HG03060 (cell line): ENCODE measurements around the gene MARCHF3.

ENCODE experiments used
- ATAC-seq: cut with Tn5 transposase; IDR thresholded peaks from one replicate; pipeline ENCODE4 v1.9.1; 2021; ENCODE audit warnings: low read depth, moderate number of reproducible peaks; ENCODE audit not compliant: unreplicated experiment

The MARCHF3 gene

DNA sequence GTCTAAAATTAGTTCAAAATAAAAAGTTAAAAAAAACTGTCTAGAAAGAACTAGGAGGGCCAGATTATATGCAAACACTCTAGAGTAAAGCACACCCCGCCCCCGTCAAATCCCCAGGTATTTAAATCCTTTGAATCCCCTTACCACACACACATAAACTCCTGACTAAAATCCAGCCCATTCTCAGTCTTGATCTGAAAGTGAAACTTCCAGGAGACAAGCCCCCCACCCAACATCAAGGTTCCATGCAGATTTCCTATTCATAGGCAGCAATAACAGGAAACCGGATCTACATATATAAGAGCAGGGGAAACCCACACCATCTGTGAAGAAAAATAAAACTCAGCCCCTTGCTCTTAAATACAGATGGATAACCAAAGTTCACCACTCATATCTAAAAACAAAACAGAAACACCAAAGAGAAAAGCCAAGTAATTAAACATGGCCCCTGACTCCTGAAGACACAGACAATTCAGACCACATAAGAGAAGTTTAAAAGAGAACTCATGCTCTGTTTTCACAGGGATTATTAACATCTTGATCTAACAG, 42.3 kb downstream of the MARCHF3 start:
- peak; percentile 81 for ATAC-seq

DNA sequence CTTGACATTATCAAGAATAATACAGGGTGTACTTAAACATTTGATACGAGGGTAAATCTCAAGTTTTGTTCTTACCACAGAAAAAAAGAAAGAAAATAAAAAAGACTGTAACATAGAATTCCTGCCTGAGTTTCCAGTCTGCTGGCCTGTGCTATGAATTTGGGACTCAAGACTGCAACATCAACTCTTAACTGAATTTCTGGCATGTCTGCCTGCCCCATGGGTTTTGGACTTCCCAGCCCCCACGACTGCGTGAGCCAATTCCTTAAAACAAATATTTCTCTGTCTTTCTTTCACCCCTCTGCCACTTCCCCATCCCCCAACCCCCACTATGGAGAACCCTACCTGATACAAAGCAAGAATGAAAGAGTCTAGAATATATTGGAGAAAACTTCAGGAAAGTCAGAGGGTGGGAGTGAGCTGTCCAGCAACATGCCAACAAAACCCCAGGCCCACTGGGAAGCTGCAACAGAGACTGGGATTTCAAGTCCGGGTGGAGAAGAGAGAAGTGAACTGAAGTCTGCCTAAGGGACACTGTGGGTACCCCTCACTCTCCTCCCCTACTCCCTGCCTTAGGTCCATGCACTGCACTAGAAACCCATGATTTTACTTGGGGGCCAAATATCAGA, 43.0 kb downstream of the MARCHF3 start:
- ATAC-seq = no peak

DNA sequence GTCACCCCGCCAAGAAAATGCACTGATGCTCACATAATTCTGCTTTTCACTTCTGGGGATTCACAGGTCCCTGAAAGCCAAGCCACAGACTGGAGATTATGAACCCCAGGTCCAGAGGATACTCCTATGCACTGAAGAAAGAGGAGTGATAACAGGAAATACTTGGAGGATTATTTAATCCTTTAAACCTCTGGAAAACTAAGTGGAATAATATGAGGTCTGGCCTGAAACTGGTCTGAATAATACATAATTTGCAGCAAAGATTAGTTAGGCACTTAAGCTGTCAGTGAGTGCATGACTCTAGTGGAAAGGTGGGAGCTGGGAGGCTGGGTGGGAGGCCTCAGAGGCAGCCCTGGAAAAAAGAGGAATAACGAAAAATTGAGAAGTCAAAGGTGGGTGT, 45.7 kb downstream of the MARCHF3 start:
- no peak for ATAC-seq

DNA sequence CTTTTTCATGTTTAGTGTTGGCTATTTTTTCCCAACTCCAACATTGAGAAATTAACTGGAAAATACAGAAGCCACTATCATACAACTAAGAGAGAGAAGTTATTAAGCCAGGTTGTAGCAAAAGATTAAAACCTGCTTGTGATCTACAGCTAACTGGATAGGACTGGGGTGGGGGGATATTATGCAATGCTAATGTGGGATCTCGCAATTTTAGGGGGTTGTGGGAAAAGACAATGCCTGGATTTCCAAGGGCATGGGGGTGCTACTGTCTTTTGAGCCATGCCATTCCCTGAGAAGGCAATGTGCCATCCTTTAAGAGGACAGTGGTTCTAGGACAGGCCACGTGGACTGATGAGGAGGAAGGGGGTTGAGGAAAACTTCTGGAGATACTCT, 46.5 kb downstream of the MARCHF3 start:
- no peak for ATAC-seq

DNA sequence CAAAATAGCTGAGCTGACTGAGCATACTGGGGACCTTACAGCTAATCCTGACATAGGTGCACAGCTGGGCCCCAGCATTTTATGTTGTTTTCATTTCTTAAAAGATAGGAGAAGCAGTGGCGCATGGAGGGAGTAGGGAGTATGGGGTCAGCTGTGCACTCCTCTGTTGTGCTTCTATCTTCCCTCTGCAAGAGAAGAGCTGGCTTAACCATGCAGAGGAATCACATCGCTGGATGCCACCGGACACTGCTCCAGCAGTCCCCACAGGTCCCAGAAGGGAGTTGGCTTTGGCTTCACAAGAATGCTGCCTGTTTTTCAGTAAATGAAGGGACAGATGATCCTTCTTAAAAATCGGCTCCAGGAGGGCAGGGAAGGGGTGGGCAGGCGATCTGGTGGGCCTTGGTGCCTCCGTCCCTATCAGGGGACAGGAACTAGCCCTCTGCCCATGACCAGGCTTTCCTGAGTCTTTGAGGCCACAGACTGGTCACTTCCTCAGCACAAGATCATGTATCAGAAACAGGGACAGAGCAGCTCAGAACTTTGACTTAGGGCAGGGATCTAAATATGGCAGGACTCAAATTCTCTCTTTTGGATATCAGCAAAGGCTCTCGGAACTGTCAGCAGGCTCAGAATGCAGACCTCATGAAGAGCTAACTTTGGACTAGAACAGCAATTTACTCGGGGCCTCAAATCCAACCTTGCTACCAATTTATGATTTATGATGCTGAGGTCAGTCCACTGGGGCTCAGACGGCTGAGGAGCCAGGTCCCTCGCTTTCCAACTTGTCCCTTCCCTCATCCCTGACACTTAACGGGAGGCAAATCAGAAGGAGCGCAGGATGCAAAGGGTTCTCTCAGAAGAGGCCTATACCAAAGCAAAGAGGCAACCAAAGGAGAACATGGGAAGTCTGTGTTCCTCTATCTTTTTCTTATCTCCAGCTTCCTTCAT, 47.2 kb downstream of the MARCHF3 start:
- ATAC-seq = no peak

DNA sequence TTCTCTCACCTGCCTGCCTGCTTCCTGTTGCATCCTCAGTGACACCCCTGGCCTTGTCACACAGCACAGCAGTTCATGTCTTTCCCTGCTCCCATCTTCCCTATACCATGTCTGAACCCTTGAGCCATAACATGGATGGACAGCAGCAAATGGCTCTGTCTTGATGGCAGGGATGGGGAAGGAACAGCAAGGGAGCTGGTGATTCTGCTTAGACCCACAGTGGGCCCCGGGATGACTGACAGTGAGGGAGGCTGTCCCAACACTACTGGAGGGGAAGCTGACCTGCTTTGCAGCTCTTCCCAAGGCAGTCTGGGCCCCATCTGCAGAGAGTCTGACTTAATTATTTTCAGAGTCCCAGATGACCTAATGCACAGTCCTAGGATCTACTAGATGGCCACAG, 48.2 kb downstream of the MARCHF3 start:
- ATAC-seq = no peak

DNA sequence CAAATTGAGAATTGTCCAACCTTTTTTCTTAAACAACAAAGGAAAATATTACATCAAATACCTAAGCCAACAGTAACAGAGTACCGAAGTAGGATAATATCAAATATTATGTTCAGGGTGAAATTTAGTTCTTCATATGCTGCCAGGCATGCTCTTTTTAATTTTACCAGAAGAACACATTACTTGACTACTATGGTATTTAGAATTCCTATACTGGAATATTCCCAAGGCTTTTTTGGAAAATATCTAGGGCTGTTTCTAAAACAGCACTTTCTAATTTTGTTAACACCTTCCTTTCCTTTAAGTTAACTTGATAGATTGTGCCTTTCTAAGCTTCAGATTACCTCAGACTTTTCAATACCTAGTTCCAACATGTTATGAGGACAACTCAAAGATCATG, 48.7 kb downstream of the MARCHF3 start:
- no peak for ATAC-seq

DNA sequence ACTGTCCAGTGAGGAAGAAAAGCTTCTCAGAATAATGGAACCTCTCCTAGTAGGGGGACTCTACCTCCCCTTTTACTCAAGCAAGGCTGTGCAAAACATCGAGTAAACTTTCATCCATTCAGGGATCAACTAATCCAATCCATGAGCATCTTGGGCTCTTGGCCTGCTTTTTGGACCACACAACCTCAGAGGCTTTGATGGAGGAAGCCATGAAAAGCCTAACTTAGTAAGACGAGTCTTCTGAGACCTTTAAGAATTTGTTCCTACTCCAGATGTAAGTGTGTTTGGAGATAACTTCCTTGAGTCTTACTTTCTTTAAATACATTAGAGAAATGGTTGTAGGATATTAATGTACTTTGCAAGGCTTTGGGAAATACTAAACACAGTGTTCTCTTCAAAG, 49.1 kb downstream of the MARCHF3 start:
- no peak for ATAC-seq

DNA sequence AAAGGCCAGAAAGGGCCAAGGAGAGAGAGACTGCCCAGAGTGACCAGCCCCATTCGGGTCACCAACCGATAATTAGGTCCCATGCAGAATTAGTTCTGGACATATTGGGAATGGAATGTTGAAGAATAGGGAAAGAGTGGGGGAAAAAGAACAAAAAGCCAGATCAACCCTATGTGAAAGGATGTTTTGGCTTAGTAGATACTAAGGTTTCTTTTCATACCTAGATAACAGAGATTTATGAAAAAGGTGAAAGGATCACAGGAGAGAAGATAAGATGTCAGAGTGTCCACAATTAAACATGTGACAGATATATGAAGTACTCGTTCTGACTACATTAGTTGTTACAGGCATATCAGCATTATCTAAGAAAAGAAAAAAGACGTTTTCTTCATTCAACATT, 52.1 kb downstream of the MARCHF3 start:
- ATAC-seq = no peak

DNA sequence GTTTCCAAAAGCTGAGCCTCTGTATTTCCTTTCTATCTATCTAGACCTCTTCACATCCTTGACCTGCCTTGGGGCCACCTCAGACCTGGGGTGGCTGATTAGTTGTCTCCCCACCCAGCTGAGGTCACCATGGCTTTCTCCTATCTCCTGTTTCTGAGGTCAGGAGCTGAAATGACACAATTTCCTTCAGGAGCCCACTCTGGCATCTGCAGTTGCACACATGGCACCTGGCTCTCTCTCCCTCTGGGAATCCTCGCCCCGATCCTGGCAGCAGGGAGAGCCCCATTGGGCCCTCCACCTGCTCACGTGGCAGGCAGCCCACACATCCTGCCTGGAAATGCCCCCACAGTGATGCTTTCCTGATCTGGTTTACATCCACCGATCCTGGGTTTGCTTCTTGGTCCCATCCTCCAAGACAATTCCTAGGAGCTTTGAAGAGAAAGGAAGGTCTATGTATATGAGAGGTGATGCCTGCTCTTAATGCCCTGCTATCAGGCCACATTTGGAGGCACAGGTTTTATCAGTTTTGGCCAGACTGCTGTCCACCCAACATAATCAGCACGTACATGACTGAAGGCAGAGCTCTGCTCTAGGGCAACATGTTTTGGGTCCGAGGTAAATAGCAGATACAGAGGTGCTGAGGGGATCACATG, 53.7 kb downstream of the MARCHF3 start:
- ATAC-seq = no peak

DNA sequence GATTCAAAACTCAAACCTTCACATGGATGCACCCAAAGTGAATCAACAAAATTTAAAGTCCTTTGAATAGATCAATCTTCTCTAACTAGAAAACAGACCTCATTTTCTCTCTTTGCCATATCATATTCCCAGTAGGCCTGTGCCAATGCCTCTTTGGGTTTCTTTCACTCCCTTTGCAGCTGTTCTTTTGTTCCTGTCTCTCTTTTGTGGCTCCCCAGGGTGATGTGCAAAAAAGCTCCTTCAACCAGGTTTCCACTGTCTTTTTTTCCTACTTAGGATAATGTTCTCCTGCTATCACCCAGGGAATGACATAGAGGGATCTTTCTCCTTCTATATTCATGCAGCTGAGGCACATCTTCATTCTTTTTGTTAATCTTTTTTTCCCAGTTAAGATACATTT, 54.6 kb downstream of the MARCHF3 start:
- no peak for ATAC-seq

DNA sequence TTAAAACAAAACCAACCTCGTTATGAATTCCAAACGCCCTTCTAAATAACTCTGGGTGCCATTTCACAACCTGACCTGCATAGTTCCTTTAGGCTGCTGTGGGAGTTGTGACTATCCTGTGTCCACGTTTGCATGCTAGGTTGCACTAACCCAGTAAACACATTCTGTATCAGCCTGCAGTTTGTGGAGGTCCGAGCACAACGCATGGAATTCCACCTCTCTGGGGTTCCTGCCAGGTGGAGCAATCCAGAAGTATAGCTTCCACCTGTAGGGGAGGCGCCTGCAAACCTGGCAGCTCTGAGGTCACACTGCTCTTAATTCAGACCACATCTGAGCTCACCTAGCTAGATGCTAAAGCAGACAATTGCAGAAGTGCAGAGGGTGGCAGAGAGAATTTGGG, 57.2 kb downstream of the MARCHF3 start:
- ATAC-seq = no peak

DNA sequence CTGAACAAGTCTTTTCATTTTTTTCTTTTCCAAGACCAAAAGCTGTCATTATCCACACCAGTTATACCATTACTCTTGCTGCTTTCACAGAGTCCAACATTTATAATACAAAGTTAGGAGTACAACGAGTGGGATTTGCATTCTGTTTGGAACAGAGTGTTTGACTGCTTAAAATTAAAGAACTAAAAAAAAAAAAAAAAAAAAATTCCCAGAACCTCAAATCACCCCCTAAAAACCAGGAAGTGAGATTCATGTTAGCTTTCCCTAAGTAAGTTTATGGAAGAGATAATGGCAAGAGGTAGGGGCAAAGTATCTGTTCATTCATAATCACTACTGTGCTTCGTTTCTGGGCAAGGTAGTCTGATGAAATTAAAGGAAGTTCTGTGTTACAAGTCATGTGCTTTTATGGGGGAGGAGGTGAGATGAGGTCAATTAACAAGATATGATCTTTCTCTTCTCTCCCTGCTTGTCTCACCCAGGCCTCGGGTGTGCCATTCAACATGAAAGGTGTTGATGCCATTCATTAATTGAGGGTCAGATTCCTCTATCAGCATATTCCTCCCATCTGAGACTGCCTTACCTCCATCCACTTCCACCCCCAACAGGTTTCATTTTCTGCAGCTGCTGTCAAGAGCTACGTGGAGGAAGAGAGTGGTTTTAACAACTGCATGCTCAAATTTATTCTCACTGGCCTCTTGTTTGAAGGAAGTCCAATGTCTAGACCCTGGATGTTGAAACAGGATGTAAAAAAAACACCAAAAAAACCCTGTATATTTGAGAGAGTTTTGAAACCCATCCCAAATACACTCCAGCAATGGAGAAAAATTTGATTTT, 58.1 kb downstream of the MARCHF3 start:
- peak; percentile 55 for ATAC-seq

DNA sequence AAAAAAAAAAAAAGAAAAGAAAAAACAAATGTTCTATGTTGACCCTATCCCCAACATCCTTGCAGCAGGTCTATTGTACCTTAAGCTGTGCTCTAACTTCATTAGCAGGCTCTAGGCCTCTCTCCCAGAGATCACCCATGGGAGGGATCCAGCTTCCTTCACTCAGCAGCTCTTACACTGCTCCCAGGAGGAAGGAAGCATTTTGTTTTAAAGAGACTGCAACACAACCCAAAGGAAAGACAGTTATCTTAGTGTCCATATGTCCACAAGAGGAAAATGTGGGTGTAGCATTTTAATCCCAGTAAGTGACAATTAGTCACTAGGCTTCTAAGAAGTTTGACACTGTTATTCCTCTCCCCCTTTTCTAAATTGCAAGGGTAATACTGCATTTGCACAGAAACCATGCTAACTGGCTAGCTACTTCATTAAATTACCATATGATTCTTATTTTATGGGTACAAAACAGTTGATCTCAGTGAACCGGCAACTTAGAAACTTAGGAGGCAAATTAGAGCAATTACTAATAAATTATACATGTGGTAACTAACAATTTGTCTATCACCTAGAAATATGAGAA, 58.8 kb downstream of the MARCHF3 start:
- no peak for ATAC-seq

DNA sequence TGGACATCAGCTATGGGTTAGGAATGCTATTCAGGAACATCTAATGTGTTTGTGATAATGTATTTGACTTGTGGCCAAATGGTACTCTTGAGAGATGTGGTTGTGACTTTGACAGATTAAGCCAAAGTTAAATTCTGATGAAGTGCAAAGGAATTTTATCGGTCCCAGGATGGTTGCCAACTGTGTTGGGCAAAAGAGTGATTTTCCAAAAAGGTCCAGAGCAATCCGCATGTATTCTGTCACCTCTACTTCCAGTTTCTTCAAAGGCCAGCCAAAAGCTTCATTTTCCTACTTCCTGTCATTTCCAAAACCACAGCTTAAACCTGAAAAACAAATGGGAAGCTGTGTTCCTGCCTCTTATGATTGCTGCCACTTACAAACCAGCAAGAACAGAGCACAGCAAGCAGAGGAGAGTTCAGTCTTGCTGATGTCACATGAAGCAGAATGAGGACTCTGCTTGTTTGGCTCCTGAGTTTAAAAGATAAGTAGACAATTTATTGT, 59.8 kb downstream of the MARCHF3 start:
- ATAC-seq = no peak

DNA sequence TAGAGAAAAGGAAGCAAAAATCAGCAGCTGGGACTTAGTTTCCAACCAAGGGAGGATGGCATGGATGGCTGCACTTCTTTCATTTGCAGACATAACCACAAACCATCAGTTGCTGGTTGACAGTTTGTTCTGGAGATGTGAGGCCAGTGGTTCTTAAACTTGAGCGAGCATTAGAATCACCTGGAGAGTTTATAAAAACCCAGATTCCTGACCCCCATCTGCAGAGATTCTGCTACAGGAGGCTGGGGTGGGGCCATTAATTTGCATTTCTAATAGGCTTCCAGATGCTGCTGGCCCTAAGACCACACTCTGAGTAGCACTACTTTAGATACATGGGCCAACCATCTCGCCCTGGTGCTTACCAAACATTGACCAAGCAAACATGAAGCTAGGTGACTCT, 60.8 kb downstream of the MARCHF3 start:
- no peak for ATAC-seq

DNA sequence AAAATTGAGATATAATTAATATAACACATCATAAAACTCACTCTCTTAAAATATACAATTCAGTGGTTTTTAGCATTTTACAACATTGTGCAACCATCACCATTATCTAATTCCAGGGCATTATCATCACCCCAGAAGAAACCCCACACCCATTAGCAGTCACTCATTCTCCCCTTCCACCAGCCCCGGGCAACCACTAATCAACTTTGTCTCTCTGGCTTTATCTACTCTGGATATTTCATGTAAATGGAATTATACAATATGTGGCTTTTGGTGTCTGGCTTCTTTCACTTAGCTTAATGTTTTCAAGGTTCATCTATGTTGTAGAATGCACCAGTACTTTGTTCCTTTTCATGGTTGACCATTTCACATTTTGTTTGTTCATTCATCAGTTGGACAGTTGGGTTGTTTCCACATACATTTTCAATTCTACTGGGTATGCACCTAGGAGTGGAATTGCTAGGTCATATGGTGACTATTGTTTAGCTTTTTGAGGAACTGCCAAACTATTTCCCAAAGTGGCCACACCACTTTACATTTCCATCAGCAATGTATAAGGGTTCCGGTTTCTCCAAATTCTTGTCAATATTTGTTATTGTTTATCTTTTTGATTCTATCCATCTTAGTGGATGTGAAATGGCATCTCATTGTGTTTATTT, 62.4 kb downstream of the MARCHF3 start:
- no peak for ATAC-seq

DNA sequence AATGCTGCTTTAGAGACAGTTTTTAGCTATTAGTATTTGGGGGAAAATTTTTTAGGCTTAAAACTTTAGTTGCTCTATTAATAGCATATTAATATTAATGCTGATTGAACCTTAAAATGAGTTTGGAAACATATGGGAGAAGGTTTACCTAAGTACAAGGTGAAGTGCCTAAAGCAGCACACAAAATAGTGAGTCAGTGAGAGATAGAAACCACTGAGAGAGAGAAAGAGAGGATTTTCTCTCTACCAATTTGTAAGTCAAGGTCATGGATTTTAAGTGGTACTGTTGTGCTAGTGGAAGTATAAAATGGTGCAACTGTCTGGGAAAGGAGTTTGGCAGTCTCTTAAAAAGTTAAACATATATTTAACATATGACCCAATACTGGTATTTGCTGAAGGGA, 64.9 kb downstream of the MARCHF3 start:
- no peak for ATAC-seq

DNA sequence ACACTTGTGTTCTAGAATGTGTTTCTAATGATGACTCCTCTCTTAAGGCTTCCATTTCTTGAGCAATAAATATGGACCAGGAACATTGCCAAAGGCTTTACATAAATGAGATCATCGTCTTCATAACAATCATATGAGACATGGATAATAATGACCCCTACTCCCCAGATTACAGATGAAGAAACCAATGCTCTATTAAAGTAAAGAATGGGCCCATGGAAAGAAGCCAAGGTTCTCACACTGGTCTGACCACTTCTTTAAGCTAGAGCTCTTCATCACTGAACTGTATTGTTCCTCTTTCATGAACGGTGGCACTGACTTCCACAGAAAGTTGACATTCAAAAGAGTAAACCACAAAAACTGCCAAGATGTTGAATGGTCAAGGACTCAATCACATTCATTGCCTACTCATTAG, 65.3 kb downstream of the MARCHF3 start:
- ATAC-seq = peak; percentile 42
